Ectodermal cell (in vitro differentiated cells): ENCODE results near the gene HAO1.
"Not testable (repeated sequence)": the region's sequence is repeated elsewhere in the genome, so short reads cannot be mapped to it uniquely, and the experiment has no call there.

Experiments used
- H3K27ac ChIP-seq: 2 replicates; pipeline ENCODE4 v1.7.0; 2013; ENCODE audit warnings: mild to moderate bottlenecking, low read depth, low read length; ENCODE audit not compliant: insufficient read depth, poor library complexity, severe bottlenecking
- H3K27me3 ChIP-seq: 2 replicates; pipeline ENCODE4 v1.7.0; 2013; ENCODE audit warnings: mild to moderate bottlenecking, low read length; ENCODE audit not compliant: insufficient read depth, control insufficient read depth, poor library complexity, severe bottlenecking
- H3K36me3 ChIP-seq: one replicate; pipeline ENCODE4 v1.7.0; 2013; ENCODE audit warnings: low read length; ENCODE audit not compliant: control insufficient read depth, insufficient read depth
- H3K4me1 ChIP-seq: one replicate; pipeline ENCODE4 v1.7.0; 2013; ENCODE audit warnings: low read length; ENCODE audit not compliant: control insufficient read depth, insufficient read depth
- H3K4me3 ChIP-seq: 2 replicates; pipeline ENCODE4 v1.7.0; 2013; ENCODE audit warnings: low read depth, low read length, control low read depth; ENCODE audit not compliant: insufficient read depth
- H3K9me3 ChIP-seq: 2 replicates; pipeline ENCODE4 v1.7.0; 2013; ENCODE audit warnings: mild to moderate bottlenecking, low read length, moderate library complexity; ENCODE audit not compliant: control insufficient read depth
- WGBS, 2 experiments: methylation state at CpG; one replicate each; pipeline ENCODE4 v1.1.7; 2013; ENCODE audit warnings: missing lambda C conversion rate in 2 of 2; 5-methylcytosine and 5-hydroxymethylcytosine counted together

HAO1 gene

GRCh38 chr20:7967199-7967844, 27.1 kb upstream of the HAO1 start:
- H3K4me1 ChIP-seq = no peaks in the 10 kb centered on the region
- H3K36me3 ChIP-seq = no peaks in the 10 kb centered on the region
- H3K4me3 ChIP-seq = no peak overlapping the region
- no peaks in the 10 kb centered on the region for H3K27me3 ChIP-seq
- no peak overlapping the region for H3K27ac ChIP-seq
- H3K9me3 ChIP-seq = no peaks in the 10 kb centered on the region
- WGBS, 2 experiments = 90 to 94% methylated on average over 4 of the region's 4 CpGs

GRCh38 chr20:7966176-7966575, 25.9 kb upstream of the HAO1 start:
- Histone ChIP-seq H3K4me1 (no peaks in the 10 kb centered on the region), H3K27me3 (no peaks in the 10 kb centered on the region), H3K4me3 (no peak overlapping the region), H3K9me3 (no peaks in the 10 kb centered on the region), H3K27ac (no peak overlapping the region), H3K36me3 (no peaks in the 10 kb centered on the region)
- WGBS, 2 experiments = 92 to 97% methylated on average over 3 of the region's 3 CpGs

- peaks cover 4% of the 10 kb centered on the region for H3K9me3 ChIP-seq
- H3K27me3 ChIP-seq = no peaks in the 10 kb centered on the region
- WGBS, 2 experiments = 88 to 93% methylated on average over 1 of the region's 1 CpG
- no peak overlapping the region for H3K4me3 ChIP-seq
- no peak overlapping the region for H3K27ac ChIP-seq
- H3K4me1 ChIP-seq = no peaks in the 10 kb centered on the region
- no peaks in the 10 kb centered on the region for H3K36me3 ChIP-seq
Observed at GRCh38 chr20:7959484-7959883, 19.2 kb upstream of the HAO1 start.

GRCh38 chr20:7956561-7956960, 16.3 kb upstream of the HAO1 start:
- not testable (repeated sequence) for H3K27ac ChIP-seq, H3K27me3 ChIP-seq, H3K4me3 ChIP-seq, H3K9me3 ChIP-seq, H3K36me3 ChIP-seq, H3K4me1 ChIP-seq
- WGBS, 2 experiments = 85 to 92% methylated on average over 8 to 9 of the region's 9 CpGs

GRCh38 chr20:7950387-7950786, 10.1 kb upstream of the HAO1 start:
- H3K36me3 ChIP-seq = no peaks in the 10 kb centered on the region
- no peak overlapping the region for H3K4me3 ChIP-seq
- H3K27ac ChIP-seq = no peak overlapping the region
- H3K27me3 ChIP-seq = no peaks in the 10 kb centered on the region
- no peaks in the 10 kb centered on the region for H3K4me1 ChIP-seq
- no peaks in the 10 kb centered on the region for H3K9me3 ChIP-seq
- 63 to 88% methylated on average over 1 of the region's 1 CpG for WGBS, 2 experiments

GRCh38 chr20:7943891-7944290, 3.6 kb upstream of the HAO1 start:
- H3K4me3 ChIP-seq = no peak overlapping the region
- WGBS, 2 experiments = 66 to 87% methylated on average over 2 of the region's 2 CpGs
- no peak overlapping the region for H3K27ac ChIP-seq
- no peaks in the 10 kb centered on the region for H3K4me1 ChIP-seq
- H3K9me3 ChIP-seq = peaks cover 4% of the 10 kb centered on the region
- no peaks in the 10 kb centered on the region for H3K27me3 ChIP-seq
- H3K36me3 ChIP-seq = no peaks in the 10 kb centered on the region

GRCh38 chr20:7939663-7940062, 595 bp downstream of the HAO1 start:
- peaks cover 4% of the 10 kb centered on the region for H3K9me3 ChIP-seq
- H3K4me3 ChIP-seq = no peak overlapping the region
- no peaks in the 10 kb centered on the region for H3K4me1 ChIP-seq
- WGBS, 2 experiments = 98 to 99% methylated on average over 2 to 4 of the region's 4 CpGs
- H3K27ac ChIP-seq = no peak overlapping the region
- no peaks in the 10 kb centered on the region for H3K36me3 ChIP-seq
- H3K27me3 ChIP-seq = no peaks in the 10 kb centered on the region

GRCh38 chr20:7938058-7938457, 2.2 kb downstream of the HAO1 start:
- no peaks in the 10 kb centered on the region for H3K27me3 ChIP-seq
- H3K36me3 ChIP-seq = no peaks in the 10 kb centered on the region
- no peak overlapping the region for H3K4me3 ChIP-seq
- no peak overlapping the region for H3K27ac ChIP-seq
- H3K4me1 ChIP-seq = no peaks in the 10 kb centered on the region
- 88 to 100% methylated on average over 1 to 2 of the region's 2 CpGs for WGBS, 2 experiments
- peaks cover 4% of the 10 kb centered on the region for H3K9me3 ChIP-seq

- 100% methylated on average over 1 to 3 of the region's 3 CpGs for WGBS, 2 experiments
- no peaks in the 10 kb centered on the region for H3K27me3 ChIP-seq
- H3K36me3 ChIP-seq = no peaks in the 10 kb centered on the region
- no peaks in the 10 kb centered on the region for H3K4me1 ChIP-seq
- H3K27ac ChIP-seq = no peak overlapping the region
- H3K4me3 ChIP-seq = no peak overlapping the region
- peaks cover 4% of the 10 kb centered on the region for H3K9me3 ChIP-seq
Observed at GRCh38 chr20:7937328-7937727, 2.9 kb downstream of the HAO1 start.

- H3K27ac ChIP-seq = no peak overlapping the region
- H3K9me3 ChIP-seq = no peaks in the 10 kb centered on the region
- WGBS, 2 experiments = 100% methylated on average over 1 to 2 of the region's 4 CpGs
- no peaks in the 10 kb centered on the region for H3K4me1 ChIP-seq
- H3K27me3 ChIP-seq = no peaks in the 10 kb centered on the region
- H3K36me3 ChIP-seq = no peaks in the 10 kb centered on the region
- no peak overlapping the region for H3K4me3 ChIP-seq
Observed at GRCh38 chr20:7935027-7935551, 5.2 kb downstream of the HAO1 start.
